HG03521 (cell line): ENCODE measurements around the gene FRYL.
"Not testable (repeated sequence)": the region's sequence is repeated elsewhere in the genome, so short reads cannot be mapped to it uniquely, and the experiment has no call there.

Source experiments
- ATAC-seq: cut with Tn5 transposase; IDR thresholded peaks from one replicate; pipeline ENCODE4 v1.9.1; 2021; ENCODE audit warnings: mild to moderate bottlenecking, moderate library complexity; ENCODE audit not compliant: unreplicated experiment

FRYL gene

DNA sequence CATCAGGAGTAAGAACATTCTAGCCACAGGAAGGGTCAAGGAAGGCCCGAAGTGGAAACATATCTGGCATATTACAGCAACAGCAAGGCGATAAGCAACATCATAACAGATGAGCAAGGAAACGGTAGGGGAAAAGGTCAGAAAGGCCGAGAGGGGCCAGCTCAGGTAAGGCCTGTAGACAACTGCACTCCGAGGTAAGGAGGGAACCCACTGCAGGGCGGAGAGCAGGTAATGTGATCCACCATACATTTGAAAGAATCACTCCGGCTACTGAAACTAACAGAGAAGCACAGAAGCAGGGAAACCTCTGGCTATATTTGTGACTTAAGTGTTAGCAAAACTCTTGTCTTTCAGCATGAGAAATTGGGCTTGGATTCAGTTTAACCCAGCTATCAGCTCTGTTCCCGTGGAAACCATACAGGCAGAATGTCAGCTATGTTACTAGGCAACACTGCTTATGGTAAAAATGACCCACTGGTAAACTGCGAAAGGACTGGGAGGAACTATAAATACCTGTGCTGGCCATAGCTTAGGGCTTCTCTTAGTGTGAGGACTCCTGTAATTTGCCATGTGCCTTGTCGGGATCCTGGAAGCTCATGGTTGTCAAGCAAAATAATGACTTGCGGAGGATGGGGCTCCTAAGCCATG, 31.0 kb downstream of the FRYL start:
- ATAC-seq: no peak

GRCh38 chr4:48746608-48747362, 33.3 kb downstream of the FRYL start:
- no peak for ATAC-seq

- not testable (repeated sequence) for ATAC-seq
These were observed 34.9 kb downstream of the FRYL start for GRCh38 chr4:48745223-48745622.

- no peak for ATAC-seq
These were observed 37.7 kb downstream of the FRYL start for GRCh38 chr4:48742412-48742811.

DNA sequence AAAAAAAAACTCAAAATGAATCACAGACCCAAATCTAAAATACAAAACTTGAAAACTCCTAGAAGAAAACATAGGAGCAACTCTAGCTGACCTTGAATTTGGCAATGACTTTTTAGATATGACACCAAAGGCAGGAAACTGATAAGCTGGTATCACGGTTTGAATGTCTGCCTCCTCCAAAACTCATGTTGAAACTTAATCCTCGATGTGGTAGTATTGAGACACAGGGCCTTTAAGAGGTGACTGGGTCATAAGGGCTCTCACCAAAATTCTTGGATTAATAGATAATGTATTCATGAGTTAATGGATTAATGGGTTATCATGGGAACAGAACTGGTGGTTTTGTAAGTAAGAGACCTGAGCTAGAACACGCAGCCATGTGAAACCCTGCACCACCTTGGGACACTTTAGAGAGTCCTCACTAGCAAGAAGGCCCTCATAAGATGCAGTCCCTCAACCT, 40.5 kb downstream of the FRYL start:
- peak; percentile 42 for ATAC-seq

DNA sequence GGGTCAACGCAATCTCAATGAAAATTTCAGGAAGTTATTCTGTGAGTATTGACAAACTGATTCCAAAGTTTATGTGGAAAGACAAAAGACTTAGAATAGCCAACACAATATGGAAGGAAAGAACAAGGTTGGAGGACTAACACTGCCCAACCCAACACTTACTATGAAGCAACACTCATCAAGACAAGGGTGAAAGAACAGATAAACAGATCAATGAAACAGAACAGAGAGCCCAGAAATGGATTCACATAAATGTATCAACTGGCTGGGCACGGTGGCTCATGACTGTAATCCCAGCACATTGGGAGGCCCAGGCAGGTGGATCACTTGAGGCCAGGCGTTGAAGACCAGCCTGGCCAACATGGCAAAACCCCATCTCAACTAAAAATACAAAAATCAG, 41.2 kb downstream of the FRYL start:
- ATAC-seq: no peak

DNA sequence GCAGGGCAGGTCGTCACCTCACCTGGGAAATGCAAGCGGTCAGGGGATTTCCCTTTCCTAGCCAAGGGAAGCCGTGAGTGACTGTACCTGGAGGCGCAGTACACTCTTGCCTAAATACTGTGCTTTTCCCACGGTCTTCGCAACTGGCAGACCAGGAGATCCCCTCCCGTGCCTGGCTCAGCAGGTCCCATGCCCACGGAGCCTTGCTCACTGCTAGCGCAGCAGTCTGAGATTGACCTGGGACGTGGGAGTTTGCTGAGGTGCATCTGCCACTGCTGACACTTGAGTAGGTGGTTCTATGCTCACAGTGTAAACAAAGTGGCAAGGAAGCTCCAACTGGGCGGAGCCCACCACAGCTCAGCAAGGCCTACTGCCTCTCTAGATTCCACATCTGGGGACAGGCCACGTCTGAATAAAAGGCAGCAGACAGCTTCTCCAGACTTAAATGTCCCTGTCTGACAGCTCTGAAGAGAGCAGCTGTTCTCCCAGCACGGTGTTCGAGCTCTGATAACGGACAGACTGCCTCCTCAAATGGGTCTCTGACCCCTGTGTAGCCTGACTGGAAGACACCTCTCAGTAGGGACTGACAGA, 51.1 kb downstream of the FRYL start:
- ATAC-seq: not testable (repeated sequence)

DNA sequence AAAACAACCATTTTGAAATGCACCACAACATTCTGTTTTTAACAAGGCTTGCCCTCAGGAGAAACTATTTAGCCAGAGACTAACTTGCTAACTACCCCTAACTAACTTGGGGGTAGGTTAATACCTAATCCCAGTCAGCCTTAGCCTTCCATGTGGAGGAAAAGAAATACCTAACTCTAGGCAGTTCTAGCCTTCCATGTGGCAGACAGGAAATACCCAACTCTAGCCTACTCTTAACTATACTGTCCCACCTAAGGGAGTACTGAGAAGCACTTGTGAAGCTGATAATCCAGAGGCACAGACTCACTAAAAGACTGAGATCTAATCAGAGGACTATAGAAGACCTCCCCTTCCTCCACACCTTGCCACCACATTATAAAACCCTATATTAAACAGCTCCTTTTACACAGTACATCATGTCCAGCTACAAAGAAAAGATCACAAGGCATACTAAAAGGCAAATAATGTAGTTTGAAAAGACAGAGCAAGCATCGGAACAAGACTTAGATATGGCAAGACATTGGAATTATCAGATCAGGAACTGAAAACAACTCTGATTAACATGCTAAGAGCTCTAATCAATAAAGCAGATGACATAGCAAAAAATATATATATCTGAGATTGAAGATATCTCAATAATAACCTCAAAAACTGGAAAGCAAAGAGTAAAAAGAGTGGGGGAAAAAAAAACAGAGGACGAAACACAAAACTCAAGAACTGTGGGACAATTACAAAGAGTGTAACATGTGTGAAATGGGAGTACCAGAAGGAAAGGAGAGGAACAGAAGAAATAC, 52.2 kb downstream of the FRYL start:
- no peak for ATAC-seq

DNA sequence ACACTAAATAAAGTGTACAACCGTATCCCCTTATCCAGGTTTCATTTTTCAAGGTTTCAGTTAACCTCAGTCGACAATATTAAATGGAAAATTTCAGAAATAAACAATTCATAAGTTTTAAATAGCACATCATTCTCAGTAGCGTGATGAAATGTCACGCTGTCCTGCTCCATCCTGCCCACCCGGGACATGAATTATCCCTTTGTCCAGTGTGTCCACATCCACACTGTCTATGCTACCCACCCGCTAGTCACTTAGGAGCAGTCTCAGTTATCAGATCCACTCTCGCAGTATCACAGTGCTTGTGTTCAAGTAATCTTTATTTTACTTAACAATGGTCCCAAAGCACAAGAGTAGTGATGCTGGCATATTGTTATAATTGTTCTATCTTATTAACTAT, 54.7 kb downstream of the FRYL start:
- no peak for ATAC-seq

DNA sequence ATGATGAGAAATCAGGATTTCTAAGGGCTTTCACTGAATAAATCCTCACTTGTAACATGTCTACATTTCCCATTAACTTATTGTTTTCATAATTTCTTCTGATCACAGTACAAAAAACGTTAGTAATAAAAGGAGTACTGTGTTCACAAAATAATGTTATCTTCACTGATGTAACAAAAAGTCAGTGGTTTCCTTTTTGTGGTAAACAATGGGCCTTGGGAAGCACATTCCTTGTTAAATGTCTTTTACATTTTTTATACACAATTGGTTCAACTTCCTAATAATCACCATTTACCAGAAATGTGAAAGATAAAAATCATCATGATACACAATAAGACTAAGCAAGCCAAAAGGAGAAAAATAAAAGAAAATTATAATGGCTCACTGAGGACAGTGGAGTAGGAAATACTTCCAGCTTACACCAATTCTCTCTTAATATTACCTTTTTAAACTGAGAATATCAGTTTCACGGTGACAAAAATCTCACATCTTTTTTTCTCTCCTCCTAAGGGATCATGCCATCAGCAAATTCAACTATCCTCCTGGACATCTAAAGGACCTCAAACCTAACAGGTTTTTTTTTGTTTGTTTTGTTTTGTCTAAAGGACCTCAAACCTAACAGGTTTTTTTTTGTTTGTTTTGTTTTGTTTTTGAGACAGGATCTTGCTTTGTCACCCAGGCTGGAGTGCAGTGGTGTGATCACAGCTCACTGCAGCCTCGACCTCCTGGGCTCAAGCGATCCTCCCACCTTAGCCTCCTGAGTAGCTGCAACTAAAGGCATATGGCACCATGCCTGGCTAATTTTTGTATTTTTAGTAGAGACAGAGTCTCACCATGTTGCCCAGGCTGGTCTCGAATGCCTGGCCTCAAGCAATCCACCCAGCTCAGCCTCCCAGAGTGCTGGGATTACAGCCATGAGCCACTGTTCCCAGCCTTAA, 57.3 kb downstream of the FRYL start:
- no peak for ATAC-seq

- ATAC-seq: no peak
These were observed 59.6 kb downstream of the FRYL start for GRCh38 chr4:48720459-48720858.

DNA sequence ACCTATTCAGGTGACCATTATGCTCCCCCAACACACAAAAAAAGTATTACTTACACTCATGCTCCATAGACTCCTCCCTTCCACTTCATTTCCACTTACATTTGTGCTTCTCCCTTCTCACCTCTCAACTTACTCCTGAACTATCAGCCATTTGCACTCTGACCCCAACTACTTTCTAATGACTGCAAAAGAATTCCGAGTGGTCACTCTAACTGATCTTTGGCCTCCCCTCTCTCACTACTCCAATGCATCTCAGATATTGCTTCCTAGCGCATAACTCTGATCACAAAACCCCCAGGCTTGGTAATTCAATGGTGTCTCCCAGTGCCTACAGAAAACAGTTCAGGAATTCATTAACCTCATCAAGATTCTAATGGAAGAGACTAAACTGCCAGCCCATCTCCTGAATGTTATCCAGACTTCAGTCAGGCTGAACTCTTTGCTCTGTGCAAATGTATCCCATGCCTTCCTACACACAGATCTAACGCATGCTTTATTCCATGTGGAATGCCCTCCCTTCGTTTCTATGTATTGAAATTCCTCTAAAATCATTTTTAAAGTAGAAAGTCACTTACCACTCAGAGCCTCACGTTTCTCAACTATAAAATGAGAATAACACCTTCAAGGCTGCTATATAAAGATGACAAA, 61.1 kb downstream of the FRYL start:
- ATAC-seq: no peak

- ATAC-seq: not testable (repeated sequence)
These were observed 63.8 kb downstream of the FRYL start for GRCh38 chr4:48716285-48716684.

- ATAC-seq: no peak
These were observed 69.5 kb downstream of the FRYL start for GRCh38 chr4:48710446-48711209.

- no peak for ATAC-seq
These were observed 70.2 kb downstream of the FRYL start for GRCh38 chr4:48709901-48710300.

- ATAC-seq: no peak
These were observed 71.5 kb downstream of the FRYL start for GRCh38 chr4:48708610-48709009.

DNA sequence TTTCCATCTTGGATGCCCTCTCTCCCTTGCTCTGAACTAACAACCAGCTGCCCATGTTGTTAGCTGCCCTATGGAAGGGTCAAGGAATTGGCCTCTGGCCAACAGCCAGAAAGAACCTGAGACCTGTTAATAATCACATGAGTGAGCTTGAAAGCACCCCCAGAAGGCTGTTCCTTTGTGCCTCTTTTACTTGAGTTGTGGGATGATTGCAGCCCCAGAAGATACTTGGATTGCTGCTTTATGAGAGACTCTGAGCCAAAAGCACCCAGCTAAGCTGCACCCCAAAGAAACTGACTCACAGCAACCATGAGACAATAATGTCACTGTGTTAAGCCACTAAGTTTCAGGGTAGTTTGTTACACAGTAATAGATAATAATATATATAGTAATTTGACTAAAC, 73.3 kb downstream of the FRYL start:
- no peak for ATAC-seq

DNA sequence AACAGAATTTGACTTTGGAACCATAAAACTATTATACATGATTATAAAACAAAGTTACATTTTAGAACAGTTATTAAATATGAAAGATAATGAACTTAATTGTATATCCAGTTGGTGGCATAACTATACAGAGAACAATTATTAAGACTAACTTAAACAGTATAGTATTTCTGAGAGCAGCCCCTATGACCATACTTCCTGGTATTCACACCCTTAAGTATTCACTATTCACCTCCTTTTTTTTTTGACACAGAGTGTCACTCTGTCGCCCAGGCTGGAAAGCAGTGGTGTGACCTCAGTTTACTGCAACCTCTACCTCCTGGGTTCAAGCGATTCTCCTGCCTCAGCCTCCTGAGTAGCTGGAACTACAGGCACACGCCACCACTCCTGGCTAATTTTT, 74.5 kb downstream of the FRYL start:
- no peak for ATAC-seq
